Body of pancreas (tissue), 4 donors: Measurements from ENCODE around the gene AGT.

Experiments used
- POLR2A ChIP-seq, 3 donors: fragments of 450-650 bp; IDR thresholded peaks; one replicate each; pipeline ENCODE4 v1.6.1; 2016; ENCODE audit warnings: antibody characterized with exemption in 3 of 3, mild to moderate bottlenecking in 2 of 3
- TF ChIP-seq, protein P1 (sequence below), 7 experiments: fragments of 450-650 bp in 4 of 7; fragments of 200-600 bp in 3 of 7; sonication (generic) in 3 of 7; IDR thresholded peaks; one replicate each; pipeline ENCODE4 v1.5.1; 2016 to 2019; ENCODE audit warnings: antibody characterized with exemption in 7 of 7

GRCh38 chr1:230750576-230750975, 36.7 kb upstream of the AGT start:
- no peak for TF ChIP-seq POLR2A (IDR thresholded peaks at IDR 0.05)
- TF ChIP-seq, protein P1, sequence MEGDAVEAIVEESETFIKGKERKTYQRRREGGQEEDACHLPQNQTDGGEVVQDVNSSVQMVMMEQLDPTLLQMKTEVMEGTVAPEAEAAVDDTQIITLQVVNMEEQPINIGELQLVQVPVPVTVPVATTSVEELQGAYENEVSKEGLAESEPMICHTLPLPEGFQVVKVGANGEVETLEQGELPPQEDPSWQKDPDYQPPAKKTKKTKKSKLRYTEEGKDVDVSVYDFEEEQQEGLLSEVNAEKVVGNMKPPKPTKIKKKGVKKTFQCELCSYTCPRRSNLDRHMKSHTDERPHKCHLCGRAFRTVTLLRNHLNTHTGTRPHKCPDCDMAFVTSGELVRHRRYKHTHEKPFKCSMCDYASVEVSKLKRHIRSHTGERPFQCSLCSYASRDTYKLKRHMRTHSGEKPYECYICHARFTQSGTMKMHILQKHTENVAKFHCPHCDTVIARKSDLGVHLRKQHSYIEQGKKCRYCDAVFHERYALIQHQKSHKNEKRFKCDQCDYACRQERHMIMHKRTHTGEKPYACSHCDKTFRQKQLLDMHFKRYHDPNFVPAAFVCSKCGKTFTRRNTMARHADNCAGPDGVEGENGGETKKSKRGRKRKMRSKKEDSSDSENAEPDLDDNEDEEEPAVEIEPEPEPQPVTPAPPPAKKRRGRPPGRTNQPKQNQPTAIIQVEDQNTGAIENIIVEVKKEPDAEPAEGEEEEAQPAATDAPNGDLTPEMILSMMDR (IDR thresholded peaks at IDR 0.05) = no peak
